Stimulated activated CD8-positive, alpha-beta memory T cell treated with anti-CD3 and anti-CD28 coated beads, Interleukin-4, amount 100 ng/mL, for 4 hours (primary cell): ENCODE measurements around the gene AGK.

Experiments
- DNase-seq, 2 donors: peaks; one replicate each; pipeline ENCODE4 v3.0.0-alpha.2; 2020; ENCODE audit warnings: low read depth in 2 of 2, low spot score in 1 of 2

The AGK gene, protein sequence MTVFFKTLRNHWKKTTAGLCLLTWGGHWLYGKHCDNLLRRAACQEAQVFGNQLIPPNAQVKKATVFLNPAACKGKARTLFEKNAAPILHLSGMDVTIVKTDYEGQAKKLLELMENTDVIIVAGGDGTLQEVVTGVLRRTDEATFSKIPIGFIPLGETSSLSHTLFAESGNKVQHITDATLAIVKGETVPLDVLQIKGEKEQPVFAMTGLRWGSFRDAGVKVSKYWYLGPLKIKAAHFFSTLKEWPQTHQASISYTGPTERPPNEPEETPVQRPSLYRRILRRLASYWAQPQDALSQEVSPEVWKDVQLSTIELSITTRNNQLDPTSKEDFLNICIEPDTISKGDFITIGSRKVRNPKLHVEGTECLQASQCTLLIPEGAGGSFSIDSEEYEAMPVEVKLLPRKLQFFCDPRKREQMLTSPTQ

DNA sequence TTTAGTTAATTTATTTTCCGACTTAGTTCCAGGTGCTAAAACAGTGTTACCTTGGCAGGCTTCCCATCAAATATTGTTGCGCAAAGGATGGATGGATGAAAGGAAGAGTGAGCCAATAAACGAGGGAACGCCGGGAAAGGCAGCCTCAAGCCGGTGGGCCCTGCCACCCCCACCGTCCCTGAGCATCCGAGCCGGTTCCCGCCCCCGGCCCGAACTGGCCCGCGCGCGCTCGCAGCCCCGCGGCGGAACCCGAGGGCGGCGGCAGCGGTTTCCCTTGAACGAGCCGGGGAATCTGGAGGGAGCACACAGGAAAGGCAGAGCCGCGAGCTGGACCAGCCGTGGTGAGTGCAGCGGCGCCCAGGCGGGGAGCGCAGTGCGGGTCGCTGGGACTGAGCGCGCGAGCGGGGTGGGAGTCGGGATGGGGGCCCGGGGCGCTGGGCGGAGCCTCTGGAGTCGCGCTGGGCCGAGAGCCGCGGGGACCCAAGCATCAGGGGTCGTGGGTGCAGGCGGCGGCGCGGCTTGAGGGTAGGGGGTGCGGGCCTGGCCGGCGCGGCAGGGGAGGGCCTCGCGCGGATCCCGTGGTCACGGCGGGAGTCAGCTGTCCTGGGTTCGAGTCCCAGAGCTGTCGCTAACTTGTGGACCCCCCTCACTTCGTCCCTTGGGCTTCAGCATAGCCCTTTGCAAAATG is at the start of gene AGK:
AGK (plus strand) TSS at position 317 of the 688 bp plus-strand sequence. CDS start 4,057 bp downstream, outside the sequence.
- peak; percentile 49 to 53 for DNase-seq

DNA sequence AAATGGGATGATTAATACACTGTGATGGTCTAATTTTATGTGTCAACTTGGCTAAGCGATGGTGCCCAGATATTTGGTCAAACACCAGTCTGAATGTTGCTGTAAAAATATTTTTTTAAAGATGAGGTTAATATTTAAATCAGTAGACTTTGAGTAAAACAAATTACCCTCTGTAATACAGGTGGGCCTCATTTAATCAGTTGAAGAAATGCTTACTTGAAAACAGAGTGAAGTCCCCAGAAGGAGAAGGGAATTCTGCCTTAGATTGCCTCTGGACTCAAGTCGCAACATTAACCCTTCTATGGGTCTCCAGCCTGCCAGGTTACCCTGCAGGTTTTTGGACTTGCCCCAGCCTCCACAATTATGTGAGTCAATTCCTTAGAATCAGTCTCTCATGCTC is 49.8 kb upstream of the AGK start:
- DNase-seq, result no peak

DNA sequence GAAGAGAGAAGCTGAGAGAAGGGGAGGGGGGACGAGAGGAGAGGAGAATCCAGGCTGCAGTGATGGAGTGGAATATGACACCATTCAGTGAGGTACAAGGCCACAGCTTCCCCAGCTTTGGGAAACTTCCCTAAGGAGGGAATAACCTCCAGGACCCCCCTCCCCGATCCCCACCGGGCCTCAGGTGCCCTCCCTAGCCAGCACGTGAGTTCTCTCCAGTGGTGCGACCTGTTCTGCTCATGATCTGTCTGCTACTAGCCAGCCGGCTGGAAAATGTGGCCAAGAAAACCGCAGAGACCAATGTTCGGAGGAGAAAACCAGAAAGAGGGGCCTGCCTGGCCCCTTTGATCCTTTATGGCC is 39.9 kb upstream of the AGK start:
- no peak for DNase-seq

DNA sequence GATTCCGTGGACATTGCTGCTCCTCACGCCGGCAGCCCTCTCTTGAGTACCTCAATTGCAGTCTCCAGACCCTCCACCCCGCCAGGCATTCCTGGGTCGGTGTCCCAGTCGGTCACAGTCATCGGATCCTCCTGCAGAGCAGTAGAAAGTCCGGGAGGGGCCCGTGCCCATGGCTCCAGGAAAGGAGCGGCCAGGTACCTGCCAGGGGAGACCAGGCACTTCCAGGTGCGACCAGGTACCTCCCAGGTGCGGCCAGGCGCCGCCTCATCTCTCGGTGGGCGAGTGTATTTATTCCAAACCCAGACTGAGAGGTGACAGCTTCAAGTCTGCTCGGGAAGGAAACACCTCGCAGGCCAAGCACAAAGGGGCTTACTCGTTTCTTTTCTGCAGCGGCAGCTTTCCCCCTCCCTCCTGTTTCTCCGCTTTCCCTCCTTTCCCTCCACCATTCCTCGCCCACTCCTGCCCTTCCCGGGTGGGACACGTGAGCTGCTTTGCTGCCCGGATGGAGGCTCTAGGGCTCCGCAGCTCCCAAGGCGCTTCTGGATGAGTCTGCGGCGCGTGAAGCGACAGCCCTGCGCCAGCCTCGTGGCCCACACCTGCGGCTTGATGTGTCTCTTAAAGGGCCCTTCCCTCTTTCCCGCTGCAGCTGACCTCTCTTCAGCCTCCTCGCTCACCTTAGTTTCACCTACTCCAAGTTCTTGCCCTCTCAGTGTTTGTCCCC is 39.4 kb upstream of the AGK start:
- DNase-seq, result no peak

DNA sequence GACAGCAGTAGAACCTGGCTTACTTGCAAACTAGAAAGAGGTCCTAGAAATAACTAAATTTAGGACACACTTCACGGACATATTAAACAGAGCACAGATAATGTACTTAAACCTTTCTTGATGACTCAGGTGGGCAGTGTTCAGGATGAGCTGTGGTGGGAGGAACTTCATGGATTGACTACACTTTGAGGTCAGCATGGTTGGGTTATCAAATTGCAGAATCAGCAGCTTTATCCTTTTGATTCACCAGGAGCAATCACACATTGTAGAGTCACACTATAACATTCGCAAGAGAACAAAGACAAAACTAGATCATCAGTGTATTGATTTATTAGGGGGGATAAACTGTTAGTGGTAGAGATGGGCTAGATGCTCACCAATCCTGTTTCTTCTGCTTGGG is 38.6 kb upstream of the AGK start:
- DNase-seq, result no peak

DNA sequence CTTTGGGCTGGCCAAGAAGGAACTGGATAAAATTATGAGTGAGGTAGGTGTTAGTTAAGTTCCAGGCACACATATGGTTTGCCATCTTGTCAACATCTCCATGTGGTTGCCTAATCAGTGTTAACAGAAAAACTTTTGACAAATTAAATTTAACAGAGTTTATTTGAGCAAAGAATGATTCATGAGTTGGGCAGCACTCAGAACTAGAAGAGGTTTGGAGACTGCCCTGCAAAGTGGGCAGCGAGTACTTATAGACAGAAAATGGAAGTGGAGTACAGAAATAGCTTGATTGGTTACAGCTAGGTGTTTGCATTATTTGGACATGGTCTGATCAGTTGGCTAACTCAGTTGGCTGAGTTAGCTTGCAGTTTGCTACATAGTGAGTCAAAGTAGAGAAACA is 37.5 kb upstream of the AGK start:
- no peak for DNase-seq

DNA sequence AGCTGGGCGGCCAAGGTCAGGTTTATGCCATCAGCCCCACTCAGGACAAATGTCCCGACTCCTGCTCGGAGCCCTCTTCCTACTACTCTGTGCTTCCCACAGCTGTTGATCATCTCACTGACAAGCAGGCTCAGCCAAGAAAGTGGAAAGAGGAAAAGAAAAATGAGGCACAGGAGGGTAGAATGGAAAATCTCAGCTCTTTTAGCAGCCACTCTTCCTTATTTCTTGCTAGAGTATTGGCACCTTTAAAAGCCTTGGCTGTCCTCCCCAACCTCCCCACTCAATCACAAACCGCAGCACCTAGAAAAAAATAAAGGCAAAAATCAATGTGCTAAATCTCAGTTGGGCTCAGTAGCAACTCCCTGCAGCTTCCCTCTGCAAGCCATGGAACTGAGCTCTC is 35.3 kb upstream of the AGK start:
- no peak for DNase-seq

DNA sequence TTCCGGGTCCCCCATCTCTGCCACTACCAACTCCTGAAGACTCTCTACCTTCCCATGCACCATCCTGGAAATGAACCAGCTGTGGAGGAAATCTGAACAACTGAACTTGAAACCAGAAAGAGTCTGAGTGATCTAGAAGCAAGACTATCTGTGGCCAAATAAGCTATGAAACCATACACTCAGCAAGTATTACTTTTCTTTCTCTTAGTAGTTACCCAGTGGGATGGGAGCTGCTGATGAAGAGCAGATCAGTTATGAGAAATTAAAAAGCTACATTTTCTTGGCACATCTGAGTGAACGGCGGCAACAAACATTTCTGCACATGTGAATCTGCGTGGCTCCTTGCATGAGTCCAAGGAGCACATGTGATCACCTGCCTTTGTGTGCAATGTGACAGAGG is 31.6 kb upstream of the AGK start:
- DNase-seq, result no peak

DNA sequence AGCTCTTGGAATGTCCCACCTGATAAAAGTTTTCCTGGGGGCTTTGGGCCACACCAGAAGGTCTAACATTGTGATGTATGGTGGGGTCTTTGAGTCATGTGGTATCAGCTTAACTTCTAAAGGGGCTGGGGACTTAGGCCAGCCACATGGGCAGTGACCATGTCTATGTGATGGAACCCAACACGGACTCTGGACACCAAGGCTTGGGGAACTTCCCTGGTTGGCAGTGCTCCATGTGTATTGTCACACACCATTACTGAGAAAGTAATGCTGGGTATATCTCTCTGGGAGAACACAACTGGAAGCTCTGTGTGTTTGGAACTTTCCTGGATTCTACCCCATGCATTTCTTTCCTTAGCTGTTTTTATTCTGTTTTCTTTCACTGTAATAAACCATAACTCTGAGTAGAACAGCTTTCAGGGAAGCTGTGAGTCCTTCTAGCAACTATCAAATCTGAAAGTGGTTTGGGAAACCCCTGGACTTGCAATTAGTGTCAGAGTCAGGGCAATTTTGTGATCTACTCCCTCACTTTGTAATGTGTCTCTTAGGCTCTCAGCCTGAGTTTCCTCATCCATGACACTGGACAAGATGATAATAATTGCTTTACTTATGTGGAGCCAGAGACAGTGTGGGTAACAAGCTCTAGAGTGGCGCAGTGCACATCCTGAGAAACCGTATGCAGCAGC is 28.4 kb upstream of the AGK start:
- no peak for DNase-seq

DNA sequence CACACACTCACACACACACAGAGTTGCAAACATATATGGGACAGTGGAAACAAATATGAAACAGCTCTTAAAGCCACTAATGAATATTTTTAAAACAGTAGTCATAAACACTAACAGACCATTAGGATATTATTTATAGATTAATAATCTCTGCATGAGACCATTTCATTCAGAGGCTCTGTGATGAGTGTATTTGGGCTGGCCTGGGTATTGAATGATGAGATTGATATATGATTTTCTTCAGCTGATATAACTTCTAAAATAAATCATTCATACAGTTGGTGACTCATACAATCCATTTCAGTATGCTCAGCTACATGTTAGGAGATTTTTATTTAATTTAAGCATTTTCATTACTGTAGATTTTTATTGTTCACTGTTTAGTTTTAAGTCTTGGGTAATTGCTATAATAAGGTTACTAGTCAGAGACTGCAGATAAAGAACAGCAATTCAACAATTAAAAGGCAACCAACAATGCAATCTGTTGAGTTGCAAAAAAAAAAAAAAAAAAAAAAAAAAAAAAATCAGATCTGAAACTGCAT is 25.2 kb upstream of the AGK start:
- DNase-seq, result no peak

DNA sequence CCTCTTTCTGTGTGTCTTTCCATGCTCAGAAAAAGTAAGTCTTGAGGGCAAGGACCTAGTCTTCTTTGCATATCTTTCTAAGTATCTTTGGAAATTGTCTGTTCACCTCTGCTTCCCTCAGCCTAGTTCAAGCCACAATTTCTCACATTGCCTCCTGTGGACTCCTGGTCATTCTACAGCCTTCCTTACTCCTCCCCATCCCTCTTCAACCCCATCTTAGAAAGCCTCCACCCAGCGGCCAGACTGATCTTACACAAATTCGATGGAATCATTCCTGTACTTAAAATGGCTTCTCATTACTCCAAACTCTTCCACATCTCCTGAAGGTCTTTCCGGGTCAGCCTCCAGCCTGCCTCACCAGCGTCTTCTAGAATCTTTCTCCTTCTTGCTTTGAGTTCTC is 24.1 kb upstream of the AGK start:
- DNase-seq, result no peak

DNA sequence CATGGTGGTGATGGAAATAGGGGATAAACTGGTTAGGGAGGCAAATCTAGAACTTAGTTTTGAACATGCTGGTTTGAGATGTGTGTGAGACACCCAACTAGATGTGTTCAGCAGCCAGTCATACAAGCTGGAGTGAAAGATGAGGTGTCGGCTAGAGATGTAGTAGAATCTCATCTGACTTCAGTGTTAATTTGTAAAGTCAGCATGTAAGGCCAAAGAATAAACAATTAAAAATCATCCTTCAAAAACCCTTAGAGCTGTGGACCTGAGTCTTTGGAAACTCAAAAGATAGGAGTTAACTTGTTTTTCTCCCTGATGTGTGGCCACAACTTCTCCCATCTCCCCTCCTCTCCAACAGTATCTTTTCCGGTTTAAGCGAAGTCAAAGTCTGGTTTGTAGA is 22.8 kb upstream of the AGK start:
- DNase-seq, result no peak

DNA sequence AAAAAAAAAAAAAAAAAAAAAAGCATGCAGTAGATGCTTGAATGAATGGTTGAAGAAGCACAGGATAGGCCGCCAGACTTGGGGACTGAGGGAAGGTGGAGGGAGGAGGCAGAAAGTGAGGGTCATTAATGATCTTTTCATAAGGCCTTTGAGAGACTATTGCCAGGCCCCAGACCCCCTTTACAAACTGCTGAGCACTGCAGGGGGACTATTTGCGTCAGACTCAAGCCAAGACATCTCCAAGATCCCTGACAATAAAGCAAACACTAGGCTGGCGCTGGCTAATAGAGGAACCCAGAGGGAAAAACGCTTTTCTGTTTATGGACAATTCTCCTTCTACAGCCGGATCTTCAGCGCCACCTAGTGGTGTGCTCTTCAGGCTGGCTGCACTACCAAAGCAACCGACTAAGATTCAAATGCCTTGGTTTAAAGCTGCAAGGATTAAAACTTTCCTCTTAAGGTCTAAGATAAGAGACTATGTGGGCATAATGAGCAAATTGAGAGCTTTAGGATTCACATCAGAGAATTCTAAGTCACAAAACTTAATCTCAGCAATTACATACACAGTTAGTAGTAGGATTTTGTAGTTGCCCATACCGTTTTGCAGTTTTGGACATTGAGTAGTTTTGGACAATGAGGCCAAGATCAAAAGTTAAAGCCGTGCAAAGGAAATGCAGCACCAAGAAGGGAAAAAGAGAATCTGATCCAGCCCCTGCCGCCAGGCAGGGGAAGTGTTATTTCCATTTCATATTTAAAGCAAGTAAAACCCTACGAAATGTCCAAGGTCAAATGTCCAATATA is 17.9 kb upstream of the AGK start:
- DNase-seq, result peak; percentile 13 to 26

DNA sequence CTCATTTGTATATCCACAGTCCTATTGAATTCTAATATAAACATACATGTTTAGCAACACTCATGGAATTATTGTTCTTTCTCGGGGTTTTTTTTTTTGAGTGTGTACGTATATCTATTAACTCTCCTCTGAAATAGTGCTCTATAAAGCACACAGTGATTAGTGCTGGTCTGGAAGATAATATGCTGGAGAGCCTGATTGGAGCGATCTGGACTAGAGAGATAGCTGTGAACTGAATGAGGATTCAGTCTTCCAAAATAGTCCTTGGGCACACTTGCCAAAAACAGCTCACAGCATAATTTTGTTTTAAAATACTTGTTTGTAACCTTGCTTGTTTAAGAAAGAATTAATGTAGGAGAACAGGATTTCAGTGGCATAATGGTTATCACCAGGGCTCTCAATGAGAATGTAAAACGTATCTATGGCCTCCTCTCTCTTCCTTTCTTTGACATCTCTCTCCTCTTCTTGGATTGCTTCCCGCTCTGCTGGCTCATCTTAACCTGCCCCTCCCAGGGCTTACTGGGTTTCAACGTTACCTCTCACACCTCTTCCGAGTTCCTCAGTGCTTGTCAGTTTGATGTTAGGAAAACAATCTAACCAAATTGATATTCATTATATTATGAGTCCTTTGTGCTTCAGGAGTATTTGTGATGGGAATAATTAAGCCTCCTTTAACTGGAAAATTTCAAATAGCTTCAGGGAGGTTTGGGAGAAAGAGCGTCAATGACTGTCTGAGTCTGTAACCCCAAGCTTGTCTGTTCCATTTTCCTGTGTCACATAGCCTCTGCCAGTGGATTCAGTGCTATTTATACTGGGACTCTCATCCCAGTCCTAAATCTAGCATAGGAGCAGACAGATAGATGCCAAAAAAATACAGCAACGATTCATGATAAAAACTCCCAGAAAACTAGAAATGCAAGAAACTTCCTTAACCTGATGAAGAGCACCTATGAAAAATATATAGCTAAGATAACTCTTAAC is 16.2 kb upstream of the AGK start:
- no peak for DNase-seq

DNA sequence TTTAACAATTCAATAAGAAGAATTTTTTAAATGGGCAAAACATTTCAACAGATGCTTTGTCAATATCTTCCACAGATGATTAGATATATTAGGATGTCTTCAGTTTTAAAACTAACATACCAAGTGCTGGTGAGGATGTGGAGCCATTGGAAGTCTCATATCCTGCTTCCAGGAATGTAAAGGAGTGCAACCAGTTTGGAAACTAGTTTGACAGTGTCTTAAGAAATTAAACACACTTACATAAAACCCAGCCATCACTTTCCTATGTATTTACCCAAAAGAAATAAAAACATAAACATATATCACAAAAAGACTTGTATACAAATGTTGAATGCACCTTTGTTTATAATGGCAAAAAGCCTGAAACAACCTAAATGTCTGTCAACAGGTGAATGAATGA is 13.3 kb upstream of the AGK start:
- DNase-seq, result no peak

DNA sequence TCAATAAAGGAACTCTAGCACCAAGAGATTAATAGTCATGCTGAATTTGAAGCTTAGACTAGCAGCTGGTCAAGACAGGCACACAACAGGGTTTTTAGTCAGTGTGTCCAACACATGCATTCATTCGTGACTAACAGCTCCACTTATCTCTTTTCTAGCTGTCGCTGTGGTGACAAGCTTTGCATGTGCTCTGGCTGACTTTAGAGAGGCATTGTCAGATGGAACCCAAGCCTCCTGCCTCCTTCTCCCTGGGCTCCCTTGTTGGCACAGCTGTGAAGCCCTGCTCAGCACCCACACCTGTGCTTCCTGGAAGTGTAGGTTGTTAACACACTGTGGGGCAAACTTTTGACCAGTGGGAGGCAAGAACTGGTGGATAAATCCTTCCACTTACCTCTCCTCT is 9.8 kb upstream of the AGK start:
- no peak for DNase-seq

DNA sequence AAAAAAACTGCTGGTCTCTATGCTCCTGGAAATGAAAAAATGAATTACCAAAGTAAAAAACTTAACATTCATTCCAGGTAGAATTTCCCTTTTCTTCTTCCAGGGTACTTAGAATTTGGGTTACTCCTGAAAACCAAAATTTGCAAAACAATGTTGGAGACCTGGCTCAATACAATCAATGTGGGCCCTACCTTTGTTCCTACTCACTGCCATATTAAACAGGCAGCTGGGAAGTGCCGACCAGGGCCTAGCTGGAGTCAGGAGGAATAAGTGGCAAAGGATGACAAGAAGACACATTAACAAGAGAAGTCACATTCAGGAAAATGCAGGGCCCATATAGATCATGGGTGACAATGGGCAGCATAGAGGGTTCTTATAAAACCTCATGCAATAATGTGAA is 6.4 kb upstream of the AGK start:
- no peak for DNase-seq

DNA sequence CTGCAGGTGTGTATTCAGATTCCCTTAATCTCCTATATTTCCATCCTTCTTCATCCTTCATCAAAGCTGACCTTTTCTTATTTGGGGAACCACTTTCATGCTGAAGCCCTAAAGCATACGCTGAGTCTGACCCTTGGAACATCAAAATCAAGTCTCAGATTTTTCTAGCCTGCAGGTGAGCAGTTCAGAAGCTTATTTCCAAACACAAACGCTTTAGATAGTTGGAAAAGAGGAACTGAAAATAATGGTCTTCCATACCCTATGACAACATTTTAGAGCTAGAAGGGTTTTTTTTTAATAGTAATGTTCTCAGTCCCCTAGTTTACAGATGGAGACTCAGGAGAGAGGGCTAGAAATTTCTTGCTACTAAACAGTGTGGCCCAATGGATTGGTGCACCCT is 1.6 kb upstream of the AGK start:
- DNase-seq, result no peak

DNA sequence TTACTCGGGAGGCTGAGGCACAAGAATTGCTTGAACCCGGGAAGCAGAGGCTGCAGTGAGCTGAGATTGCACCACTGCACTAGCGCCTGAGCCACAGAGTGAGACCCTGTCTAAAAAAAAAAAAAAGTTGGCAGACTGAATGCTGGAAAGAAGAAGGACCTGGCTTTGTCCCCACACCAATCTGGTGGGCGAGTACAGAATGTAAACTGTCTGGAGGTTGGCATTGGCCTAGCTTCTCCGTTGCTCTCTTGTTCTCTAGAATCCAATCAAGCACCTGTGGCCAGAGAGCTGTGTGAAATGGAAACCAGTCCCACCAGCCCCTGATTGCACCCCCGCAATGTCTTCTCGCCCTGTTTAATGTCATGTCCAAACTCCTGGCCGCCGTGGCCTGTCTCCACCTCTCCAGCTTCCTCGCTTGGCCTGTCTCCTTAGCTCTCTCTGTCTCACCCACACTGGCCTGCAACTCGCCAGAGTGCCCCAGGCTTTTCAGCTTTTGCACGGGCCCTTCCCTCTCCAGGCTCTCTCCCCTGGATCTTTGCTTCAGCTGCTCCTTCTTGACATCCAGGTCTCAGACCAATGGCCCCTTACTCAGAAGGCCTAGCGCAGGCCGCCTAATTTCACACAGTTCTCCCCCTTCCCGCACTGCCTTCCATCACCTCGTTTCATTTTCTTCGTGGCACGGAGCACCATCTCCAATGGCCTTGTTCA is 670 bp upstream of the AGK start:
- no peak for DNase-seq
